Right kidney (tissue), 1 donor: ENCODE measurements around the gene MGME1.
"Not testable (repeated sequence)": the region's sequence is repeated elsewhere in the genome, so short reads cannot be mapped to it uniquely, and the experiment has no call there.

Experiments used
- DNase-seq: peaks from one replicate; pipeline ENCODE4 v3.0.0-alpha.2; 2016

Gene MGME1

DNA sequence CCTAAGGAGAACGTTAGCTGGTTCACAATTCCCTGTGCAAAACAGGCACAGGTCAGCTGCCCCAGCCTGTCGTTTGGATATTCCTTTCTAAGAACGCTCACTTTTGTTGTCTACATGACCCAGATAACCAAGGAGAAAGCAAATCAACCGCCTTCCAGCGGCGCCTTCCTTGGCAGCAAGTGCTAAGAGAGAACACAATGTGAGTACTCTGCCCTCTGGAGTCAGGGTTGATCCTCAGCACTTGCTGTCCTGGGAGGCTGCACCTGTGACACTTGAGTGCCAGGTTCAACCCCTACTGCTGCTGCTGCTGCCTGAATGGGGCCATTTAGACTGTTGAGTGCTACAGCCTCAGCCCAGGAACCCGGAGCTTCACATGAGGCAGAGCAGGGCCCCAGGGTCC is 52.1 kb downstream of the MGME1 start:
- DNase-seq, result no peak

DNA sequence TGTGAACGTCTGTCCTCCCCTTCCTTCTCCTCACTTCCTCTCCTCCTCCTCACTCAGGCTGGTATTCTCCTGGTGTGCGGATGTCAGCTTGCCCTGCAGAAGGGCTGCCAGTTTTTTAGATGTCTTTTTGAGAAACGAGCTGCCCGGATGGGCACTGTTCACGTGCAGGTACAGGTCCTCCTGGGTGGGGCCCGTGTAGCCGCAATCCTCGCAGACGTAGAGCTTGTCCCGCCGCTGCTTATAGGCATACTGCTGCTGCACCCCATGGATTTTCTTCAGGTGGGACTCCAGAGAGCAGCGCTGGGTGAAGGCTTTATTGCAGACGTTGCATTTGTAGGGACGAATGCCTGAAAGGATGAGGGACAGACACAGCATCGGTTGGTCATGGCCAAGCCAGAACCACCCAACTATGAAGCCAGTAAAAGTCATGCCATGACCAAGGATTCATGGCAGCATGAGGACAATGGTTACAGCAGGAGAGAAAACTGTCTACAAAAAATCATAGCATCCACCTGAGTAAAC is 55.8 kb downstream of the MGME1 start:
- no peak for DNase-seq

DNA sequence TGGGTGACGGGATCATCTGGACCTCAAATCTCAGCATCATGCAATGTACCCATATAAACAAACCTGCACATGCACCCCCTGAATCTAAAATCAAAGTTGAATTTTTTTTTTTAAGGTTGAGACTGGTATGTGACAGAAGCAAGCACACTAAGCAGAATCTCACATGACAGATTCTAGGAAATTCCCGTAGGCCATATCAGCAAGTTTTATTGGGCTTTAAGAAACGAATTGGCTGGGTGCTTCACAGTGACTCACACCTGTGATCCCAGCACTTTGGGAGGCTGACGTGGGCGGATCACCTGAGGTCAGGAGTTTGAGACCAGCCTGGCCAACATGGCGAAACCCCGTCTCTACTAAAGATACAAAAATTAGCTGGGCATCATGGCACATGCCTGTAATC is 58.2 kb downstream of the MGME1 start:
- DNase-seq, result not testable (repeated sequence)

DNA sequence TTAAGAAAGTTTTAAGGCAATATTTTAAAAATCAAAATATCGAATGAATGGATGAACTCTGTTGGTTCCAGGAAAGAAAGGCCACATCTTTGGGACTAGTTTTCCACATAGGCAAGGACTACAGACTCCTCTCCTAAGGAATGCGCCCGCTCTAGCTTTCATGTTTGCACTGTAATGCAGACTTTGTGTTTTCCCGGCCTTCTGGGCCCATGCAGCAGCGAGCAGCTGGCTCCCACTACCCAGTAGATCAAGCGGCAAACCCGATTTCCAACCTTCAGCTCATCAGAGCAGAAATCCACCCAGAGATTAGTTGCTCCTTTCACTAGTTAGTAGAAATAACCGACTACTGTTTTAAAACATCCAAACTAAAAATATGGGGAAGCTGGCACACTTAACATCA is 61.2 kb downstream of the MGME1 start:
- DNase-seq, result no peak

DNA sequence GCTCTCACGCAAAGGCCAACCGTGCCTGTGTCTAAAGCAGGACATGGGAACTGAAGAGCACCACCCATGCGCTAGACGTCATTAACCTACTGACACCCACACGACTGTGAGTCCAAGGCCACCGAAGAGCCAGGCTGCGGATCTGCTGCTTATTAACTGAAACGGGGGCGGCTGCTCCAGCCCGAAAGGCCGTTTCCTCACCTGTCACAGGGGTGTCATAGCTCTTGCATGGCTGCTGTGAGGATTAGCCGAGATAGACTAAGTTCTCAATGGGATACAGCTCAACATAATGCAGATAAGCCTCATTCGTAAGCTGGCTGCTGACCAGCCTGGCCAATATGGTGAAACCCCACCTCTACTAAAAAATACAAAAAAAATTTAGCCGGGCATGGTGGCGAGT is 62.2 kb downstream of the MGME1 start:
- DNase-seq, result no peak

DNA sequence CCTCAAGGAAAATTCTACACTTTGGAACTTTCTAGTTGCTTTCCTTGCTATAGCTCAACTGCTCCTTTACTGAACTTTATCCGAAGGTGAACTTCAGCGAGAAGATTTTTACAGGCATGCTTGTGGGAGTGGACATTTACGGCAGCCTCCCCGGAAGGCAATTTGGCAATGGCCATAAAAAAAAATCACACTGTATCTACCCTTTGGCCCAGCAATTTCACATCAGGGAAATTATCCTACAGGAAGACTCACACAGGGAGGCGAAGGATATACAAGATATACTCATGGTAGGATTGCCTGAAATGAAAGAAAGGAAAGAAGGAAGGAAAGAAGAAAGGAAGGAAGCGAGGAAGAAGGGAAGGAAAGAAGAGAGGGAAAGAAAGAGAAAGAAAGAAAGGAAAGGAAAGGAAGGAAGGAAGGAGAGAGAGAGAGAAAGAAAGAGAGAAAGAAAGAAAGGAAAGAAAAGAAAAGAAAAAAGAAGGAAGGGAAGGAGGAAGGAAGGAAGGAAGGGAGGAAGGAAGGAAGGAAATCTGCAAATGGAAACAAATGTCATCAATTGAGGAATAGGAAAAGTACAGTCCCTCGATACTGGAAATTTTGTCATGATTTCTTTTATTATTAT is 63.2 kb downstream of the MGME1 start:
- no peak for DNase-seq

DNA sequence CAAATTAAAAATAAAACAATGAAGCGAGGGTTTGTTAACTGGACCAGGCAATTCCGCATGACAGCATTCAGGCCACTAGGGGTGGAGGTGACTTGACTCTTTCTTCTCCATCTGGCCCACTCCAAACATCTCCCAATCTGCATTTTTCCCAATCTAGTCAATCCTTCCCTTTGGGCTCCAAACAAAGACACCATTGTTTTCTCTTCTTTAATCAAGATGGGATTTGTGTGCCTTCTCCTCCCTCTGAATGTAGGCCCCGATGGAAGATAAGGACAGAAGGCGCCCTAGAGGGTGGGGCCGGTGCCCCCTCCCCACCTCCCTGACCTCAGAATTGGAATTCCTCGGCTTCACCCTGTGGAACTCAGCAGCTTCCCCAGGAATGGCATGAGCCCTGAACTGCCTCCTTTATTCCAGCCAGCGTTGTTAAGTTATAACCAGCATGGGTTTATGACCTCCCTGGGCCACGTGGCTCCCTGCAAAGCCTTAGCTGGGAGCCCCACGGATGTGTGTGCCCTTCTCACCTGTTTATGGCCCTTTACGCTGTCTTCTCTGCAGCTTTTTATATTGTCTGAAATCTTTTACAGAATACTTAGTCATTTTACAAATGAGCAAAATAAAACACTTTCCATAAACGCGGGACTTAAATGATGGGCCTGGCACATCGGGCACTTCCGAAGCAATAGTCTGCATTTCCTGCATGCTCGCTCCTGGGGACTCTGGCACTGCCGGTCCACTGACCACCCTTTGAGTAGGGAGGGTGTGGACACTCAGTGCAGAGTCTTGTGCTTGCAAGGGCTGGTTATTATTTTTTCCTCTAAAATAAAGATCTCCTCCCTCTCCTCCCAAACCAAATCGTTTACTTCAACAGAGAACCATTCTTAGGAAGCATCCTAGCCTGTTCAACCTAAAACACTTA is 64.4 kb downstream of the MGME1 start:
- no peak for DNase-seq

DNA sequence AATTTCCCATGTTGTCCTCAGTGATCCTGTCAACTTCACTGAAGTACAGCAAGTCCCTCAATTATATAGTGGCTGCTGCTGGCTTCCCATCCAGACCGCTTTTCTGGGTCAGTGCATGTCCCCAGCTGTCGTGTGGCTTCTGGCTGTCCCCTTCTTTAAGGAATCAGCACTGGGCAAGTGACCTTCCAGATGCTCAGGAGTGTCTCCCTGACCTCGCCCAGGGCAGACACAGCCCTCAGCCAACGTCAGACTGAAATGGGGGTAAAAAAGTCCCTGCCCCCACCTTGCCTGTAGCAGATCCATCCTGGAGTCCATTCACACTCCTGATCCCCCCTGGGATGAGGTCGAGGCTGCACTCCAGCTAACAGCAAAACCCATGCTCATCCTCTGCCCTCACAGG is 65.2 kb downstream of the MGME1 start:
- DNase-seq, result no peak

DNA sequence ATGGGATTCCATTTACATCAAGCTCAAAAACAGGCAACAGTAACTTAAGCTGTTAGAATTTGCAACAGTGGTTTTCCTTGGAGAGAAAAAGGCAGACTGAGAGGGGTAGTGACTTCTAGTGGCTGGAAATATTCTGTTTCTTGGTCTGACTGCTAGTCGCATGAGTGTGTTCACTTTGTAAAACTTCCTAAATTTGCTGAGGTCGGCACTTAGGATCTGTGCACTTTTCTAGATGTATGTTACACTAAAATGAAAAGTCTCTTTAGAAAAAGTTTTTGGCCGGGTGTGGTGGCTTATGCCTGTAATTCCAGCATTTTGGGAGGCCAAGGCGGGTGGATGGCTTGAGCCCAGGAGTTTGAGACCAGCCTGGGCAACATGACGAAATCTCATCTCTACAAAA is 70.2 kb downstream of the MGME1 start:
- no peak for DNase-seq
